Renal cortical epithelial cell (primary cell): ENCODE results near the gene KRT2. TPM values are rescaled to one million over a fixed set of nuclear protein-coding genes. Genes with fewer than 3 reads are reported as not detected.

Experiments
- DNase-seq: peaks from one replicate; pipeline ENCODE4 v3.0.0-alpha.2; 2011; ENCODE audit warnings: low read depth
- total RNA-seq: library from RNA; depleted of rRNA; stranded (reverse); fragments of >200 nt; gene quantifications from 2 replicates; pipeline ENCODE4 v1.2.3, GENCODE V29; 2014

KRT2 gene
- total RNA-seq, 1 donor from 2014 or later, result not detected

DNA sequence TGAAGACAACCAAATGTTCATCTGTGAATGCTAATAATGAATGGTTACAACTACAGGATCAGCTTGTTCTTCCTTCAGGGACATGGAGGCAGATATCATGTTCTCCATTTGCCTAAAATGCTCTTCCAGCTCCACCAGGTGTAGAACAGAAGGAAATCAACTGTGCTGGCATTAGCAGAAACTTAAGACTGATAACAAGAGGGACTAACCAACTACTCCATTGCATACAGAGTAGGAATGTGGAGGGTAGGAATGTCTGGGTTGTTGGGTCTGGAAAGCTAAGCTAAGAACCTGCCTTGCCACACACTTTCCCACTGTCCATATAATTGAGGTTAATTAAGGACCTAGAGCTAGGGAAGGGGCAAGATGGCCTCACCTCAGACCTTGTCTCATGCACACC lies 11.4 kb upstream of the KRT2 start:
- no peak for DNase-seq

- no peak for DNase-seq
Measured at GRCh38 chr12:52662918-52663229, 10.9 kb upstream of the KRT2 start.

DNA sequence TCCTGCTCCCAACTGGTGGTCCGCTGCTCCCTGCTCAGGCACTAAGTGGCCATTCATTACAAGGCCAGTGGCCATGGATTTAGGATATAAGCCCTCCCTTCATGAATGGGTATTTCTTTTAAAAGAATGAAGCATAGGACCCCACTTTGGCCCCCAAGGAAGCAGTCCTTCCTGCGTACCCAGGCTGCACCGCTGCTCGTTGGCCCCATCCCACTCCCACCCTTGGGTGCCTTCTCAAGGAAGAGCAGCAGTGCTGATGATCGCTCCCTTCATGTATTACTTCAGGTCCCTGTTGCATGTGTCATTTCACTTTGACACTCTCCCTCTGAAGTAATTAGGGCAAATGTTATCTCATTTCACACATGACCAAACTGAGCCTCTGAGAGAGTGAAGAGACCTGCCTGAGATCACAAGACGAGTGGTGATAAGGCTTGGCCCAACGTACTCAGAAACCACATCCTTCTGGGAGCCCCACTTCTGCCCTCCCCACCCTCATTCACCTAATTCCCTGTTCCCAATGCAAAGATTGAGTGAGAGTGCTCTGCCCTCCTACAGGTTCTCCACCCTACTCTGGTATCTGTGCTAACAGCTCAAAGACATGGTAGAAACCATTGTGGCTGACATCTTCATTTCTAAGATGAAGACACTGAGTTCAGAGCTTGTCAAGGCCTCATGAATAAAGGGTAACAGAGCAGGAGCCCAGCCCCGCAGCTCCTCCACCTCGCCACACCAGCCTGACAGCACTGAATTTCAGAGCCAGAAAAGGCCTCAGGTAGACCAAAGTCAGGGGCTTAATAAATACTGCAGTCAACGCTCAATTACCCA lies 10.3 kb upstream of the KRT2 start:
- DNase-seq, result no peak

DNA sequence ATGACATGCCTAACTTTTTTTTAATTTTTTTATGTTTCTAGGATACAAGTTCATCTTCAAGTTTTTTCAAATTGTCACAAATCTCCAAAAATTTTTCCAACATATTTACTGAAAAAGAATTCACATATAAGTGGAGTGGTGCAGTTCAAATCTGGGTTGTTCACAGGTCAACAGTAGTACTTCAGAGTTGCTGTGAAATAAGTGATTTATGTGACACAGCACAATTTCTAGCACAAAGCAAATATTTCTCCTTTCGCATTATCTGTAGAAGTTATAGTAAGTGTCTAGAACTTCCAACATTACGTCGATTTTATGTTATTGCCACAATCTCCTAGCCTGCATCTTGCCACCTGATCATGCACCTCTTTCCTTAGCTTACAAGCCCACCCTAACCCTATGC lies 9.7 kb upstream of the KRT2 start:
- DNase-seq, result no peak

GRCh38 chr12:52660934-52661499 lies 9.0 kb upstream of the KRT2 start:
- DNase-seq, result no peak

GRCh38 chr12:52659951-52660350 lies 7.9 kb upstream of the KRT2 start:
- DNase-seq, result no peak

GRCh38 chr12:52659395-52659794 lies 7.4 kb upstream of the KRT2 start:
- no peak for DNase-seq

- DNase-seq, result no peak
Measured at GRCh38 chr12:52658196-52658595, 6.2 kb upstream of the KRT2 start.

DNA sequence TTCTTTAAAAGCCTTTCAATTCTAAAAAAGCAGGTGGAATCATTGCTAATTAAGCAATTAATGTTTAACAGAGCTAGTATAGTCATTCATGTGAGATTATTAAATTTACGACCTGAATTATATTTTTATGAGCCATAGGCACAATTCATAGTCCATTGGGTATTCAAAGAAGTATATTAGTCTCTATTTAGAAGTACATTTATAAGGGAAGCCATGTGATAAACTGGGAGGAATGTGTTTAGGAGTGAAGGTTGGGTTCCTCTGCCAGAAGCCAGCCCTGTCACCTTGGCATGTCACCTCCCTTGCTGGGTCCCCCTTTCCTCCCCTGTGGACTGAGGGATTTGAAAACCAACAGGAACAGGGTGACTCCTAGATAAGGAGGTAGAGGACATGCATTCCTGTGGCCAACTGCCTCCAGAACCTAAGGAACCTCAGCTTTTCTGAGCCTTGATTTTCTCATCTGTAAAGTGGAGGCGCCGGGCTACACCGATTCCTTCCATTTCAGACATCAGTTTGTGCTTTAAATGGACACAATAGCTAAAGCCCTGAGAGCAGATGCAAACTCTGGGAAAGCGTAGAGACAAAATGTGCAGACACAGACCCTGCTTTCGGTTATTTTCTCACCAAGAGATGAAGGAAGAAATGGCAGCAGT lies 5.4 kb upstream of the KRT2 start:
- DNase-seq, result no peak

DNA sequence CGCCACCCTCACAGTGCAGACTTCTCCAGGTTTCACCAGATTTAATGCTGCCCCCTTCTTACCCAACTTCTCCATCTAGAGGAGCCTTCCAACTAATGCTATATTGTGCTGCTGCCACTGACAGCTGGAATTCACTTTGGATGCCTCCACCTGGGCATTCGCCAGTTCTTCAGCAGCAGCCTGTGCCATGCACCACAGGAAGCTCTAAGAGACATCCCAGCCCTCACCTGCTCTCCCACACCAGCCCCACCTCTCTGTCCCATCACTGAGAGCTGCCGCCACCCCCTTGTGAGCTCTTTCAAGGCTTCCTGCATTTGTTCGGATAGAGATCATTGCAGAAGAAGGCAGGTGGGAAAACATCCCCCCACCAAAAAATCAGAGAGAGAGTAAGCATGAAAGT lies 4.6 kb upstream of the KRT2 start:
- DNase-seq, result no peak

- no peak for DNase-seq
Measured at GRCh38 chr12:52655720-52656124, 3.7 kb upstream of the KRT2 start.

- no peak for DNase-seq
Measured at GRCh38 chr12:52655251-52655650, 3.2 kb upstream of the KRT2 start.

DNA sequence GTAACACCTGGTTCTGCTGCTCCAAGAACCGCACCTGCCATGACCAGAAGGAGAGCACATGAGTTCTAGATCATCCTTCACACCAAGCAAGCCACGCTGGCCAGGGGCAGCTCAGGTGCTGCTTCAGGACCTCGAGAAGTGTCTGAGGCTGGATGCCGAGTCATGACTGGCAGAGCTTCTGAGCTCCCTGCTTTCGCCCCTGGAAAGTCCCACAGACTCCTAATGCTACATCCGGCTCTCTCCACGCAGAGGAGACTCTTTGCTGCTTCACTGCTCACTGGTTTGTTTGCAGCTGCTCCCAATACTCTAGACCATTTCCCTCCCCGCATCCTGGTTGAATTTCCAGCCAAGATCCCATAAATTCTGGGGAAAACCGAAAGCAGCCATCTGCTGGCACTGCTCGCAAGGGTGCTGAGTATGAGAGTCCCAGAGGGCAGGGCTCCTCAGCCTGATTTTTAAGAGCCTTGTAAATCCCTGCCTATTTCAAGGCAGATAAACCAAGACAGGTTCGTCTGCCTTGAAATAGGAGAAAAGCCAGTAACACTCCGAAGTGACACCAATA lies 1.4 kb downstream of the KRT2 start:
- peak; percentile 16 for DNase-seq

- DNase-seq, result no peak
Measured at GRCh38 chr12:52649066-52649465, 2.9 kb downstream of the KRT2 start.

DNA sequence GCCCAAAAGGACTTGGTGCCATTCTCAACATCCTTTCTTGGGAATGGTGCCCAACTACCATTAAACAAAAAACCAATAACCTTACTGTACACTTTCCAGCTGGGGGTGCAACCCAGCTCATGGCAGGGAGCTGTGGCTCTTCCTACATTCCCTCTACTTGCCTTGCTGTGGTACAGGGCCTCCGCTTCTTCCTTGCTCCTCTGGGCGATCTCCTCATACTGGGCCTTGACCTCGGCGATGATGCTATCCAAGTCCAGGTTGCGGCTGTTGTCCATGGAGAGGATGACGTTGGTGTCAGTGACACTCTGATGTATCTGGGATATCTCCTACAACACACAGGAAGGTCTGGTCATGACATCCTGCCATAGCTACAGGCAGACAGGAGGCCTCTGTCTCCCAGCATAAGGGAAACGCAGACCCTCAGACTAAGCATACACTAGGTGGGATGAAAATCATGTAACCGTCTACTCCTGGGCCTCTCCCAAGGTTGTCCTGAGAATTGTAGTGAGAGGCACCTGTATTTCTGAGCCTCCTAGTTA lies 3.9 kb downstream of the KRT2 start:
- no peak for DNase-seq

GRCh38 chr12:52647601-52648000 lies 4.4 kb downstream of the KRT2 start:
- DNase-seq, result no peak

DNA sequence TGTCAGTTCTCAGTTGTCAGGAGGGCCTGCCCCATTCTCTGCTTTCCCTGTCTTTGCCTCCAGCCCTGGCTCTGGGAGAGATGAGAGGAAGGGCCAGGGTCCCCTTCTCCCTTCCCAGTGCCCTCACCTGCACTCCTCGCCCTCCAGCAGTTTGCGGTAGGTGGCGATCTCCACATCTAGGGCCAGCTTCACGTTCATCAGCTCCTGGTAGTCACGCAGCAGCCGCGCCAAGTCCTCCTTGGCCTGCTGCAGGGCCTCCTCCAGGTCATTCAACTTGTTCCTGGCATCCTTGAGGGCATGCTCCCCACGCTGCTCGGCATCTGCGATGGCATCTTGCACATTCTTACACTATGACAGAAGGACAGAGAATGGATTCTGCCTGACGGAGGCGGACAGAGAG lies 5.4 kb downstream of the KRT2 start:
- DNase-seq, result no peak

DNA sequence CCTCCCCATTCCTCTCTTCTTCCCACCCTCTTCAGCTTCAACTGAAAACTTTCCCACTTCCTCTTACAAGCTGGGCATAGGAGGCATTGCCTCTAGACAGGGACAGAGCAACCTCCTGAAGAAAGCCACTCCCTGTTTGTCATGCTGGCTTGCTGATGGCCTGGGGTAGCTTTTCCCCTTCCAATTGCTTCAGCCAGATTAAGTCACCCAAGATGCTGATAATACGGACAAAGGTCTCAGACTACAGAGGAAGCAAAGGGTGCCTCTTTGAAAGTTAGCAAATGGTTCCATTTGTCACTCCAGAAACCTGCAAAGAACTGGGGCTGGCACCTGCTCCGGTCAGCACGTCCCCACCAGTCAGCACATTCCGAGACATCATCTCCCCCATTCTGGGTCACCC lies 6.0 kb downstream of the KRT2 start:
- no peak for DNase-seq

- DNase-seq, result no peak
Measured at GRCh38 chr12:52645120-52645761, 6.8 kb downstream of the KRT2 start.

DNA sequence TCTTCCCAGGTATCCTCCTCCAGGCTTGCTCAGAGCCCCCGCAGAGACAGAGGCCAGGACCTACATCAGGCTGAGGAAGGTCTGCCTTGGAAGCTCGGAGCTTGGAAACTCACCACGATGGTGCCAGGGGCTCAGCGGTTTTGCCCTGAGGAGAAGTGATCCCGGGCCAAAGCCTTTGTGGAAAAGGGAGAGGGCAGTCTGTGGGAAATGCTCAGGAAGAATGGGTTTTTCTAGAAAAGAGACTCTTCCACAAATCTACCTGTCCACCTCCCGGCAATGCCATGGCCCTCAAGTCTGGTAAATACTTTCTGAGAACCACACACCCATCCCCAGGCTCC lies 8.0 kb downstream of the KRT2 start:
- DNase-seq, result no peak

GRCh38 chr12:52643233-52644077 lies 8.6 kb downstream of the KRT2 start:
- DNase-seq, result no peak
